Measurements from ENCODE around the gene CDK5R1.

Gene CDK5R1

GRCh38 chr17:32483451-32484019, 3.3 kb upstream of the CDK5R1 start:
- ATAC-seq (replicated peaks) (peak; percentile 46 to 51), DNase-seq (no peak)
- no peak overlapping the region for H3K4me3 Mint-ChIP-seq
- H3K9me3 Mint-ChIP-seq = no peaks in the 10 kb centered on the region
- peaks cover 15 to 29% of the 10 kb centered on the region in 2 donors for H3K4me1 Mint-ChIP-seq
- no peaks in the 10 kb centered on the region for H3K27me3 Mint-ChIP-seq
- peaks cover 19 to 34% of the 10 kb centered on the region in 2 donors for H3K36me3 Mint-ChIP-seq
- H3K27ac Mint-ChIP-seq = no peak overlapping the region

DNA sequence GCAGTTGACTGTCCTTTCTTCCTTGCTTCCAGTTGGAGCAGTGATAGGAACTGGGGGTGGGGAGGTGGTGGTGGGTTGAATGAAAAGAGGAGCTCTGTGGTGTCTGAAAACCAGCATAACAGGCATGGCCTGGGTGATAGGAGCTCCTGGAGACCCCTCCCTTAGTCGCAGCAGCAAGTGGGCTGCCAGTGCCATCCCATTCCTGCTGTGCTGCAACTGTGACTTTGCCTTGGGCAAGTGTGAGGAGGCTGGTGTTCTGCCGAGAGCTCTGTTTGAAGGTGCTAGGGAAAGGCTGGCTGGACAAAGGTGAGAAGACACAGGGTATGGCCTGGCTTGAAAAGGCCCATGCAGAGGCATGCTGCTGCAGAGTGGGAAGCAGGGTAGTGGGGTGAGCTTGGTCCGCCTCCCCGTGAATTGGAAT, 2.7 kb upstream of the CDK5R1 start:
- ATAC-seq (replicated peaks) = no peak
- H3K27me3 Mint-ChIP-seq = no peaks in the 10 kb centered on the region
- DNase-seq = no peak
- H3K4me1 Mint-ChIP-seq = peaks cover 16 to 34% of the 10 kb centered on the region in 2 donors
- H3K9me3 Mint-ChIP-seq = no peaks in the 10 kb centered on the region
- H3K36me3 Mint-ChIP-seq = peaks cover 25 to 36% of the 10 kb centered on the region in 2 donors
- H3K4me3 Mint-ChIP-seq = peak overlapping the region in 1 of 2 donors; percentile 8
- H3K27ac Mint-ChIP-seq = no peak overlapping the region

- H3K36me3 Mint-ChIP-seq = peaks cover 23 to 35% of the 10 kb centered on the region in 2 donors
Observed at GRCh38 chr17:32484628-32485027, 2.2 kb upstream of the CDK5R1 start.

GRCh38 chr17:32485261-32486110, 1.3 kb upstream of the CDK5R1 start:
- Mint-ChIP-seq H3K27ac (peak overlapping the region; percentile 65), H3K4me1 (peaks cover 25 to 48% of the 10 kb centered on the region in 2 donors), H3K4me3 (peak overlapping the region; percentile 75 to 78), H3K9me3 (no peaks in the 10 kb centered on the region), H3K27me3 (no peaks in the 10 kb centered on the region), H3K36me3 (peaks cover 22 to 37% of the 10 kb centered on the region in 2 donors)
- ATAC-seq (replicated peaks) = no peak
- DNase-seq = no peak

More at GRCh38 chr17:32484628-32485027, 2.2 kb upstream of the CDK5R1 start:
- ATAC-seq (replicated peaks) (no peak), DNase-seq (no peak)
- no peaks in the 10 kb centered on the region for H3K27me3 Mint-ChIP-seq
- H3K4me1 Mint-ChIP-seq = peaks cover 22 to 40% of the 10 kb centered on the region in 2 donors
- peak overlapping the region; percentile 56 for H3K27ac Mint-ChIP-seq
- no peak overlapping the region for H3K4me3 Mint-ChIP-seq
- no peaks in the 10 kb centered on the region for H3K9me3 Mint-ChIP-seq

- DNase-seq (peak; percentile 43), ATAC-seq (replicated peaks) (peak; percentile 73 to 82)
- no peaks in the 10 kb centered on the region for H3K9me3 Mint-ChIP-seq
- no peaks in the 10 kb centered on the region for H3K27me3 Mint-ChIP-seq
- H3K4me3 Mint-ChIP-seq = peak overlapping the region; percentile 75 to 78
- H3K36me3 Mint-ChIP-seq = peaks cover 22 to 37% of the 10 kb centered on the region in 2 donors
- peak overlapping the region; percentile 65 for H3K27ac Mint-ChIP-seq
- H3K4me1 Mint-ChIP-seq = peaks cover 28 to 54% of the 10 kb centered on the region in 2 donors
Observed at GRCh38 chr17:32486111-32486700, 587 bp upstream of the CDK5R1 start.

DNA sequence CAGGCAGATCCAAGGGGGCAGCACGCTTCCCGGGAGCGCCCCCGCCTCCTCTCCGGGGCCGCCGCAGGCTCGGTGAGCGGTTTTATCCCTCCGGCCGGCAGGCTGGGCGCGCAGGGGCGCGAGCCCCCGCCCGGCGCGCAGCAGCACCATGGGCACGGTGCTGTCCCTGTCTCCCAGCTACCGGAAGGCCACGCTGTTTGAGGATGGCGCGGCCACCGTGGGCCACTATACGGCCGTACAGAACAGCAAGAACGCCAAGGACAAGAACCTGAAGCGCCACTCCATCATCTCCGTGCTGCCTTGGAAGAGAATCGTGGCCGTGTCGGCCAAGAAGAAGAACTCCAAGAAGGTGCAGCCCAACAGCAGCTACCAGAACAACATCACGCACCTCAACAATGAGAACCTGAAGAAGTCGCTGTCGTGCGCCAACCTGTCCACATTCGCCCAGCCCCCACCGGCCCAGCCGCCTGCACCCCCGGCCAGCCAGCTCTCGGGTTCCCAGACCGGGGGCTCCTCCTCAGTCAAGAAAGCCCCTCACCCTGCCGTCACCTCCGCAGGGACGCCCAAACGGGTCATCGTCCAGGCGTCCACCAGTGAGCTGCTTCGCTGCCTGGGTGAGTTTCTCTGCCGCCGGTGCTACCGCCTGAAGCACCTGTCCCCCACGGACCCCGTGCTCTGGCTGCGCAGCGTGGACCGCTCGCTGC, 832 bp downstream of the CDK5R1 start:
- H3K27me3 Mint-ChIP-seq = no peaks in the 10 kb centered on the region
- H3K4me3 Mint-ChIP-seq = peak overlapping the region; percentile 87 to 88
- peaks cover 38 to 63% of the 10 kb centered on the region in 2 donors for H3K4me1 Mint-ChIP-seq
- no peak for DNase-seq
- peak overlapping the region; percentile 93 for H3K27ac Mint-ChIP-seq
- no peaks in the 10 kb centered on the region for H3K9me3 Mint-ChIP-seq
- ATAC-seq (replicated peaks) = peak; percentile 39 to 44
- H3K36me3 Mint-ChIP-seq = peaks cover 20 to 36% of the 10 kb centered on the region in 2 donors

GRCh38 chr17:32488177-32488542, 1.4 kb downstream of the CDK5R1 start:
- ATAC-seq (replicated peaks) = no peak
- H3K4me1 Mint-ChIP-seq = peaks cover 43 to 68% of the 10 kb centered on the region in 2 donors
- H3K4me3 Mint-ChIP-seq = peak overlapping the region; percentile 87 to 88
- no peaks in the 10 kb centered on the region for H3K9me3 Mint-ChIP-seq
- H3K27ac Mint-ChIP-seq = peak overlapping the region; percentile 93
- peaks cover 22 to 36% of the 10 kb centered on the region in 2 donors for H3K36me3 Mint-ChIP-seq
- DNase-seq = no peak
- no peaks in the 10 kb centered on the region for H3K27me3 Mint-ChIP-seq

GRCh38 chr17:32488604-32489180, 1.9 kb downstream of the CDK5R1 start:
- peaks cover 22 to 32% of the 10 kb centered on the region in 2 donors for H3K36me3 Mint-ChIP-seq

GRCh38 chr17:32489320-32490100, 2.7 kb downstream of the CDK5R1 start:
- ATAC-seq (replicated peaks) = no peak

More at GRCh38 chr17:32488604-32489180, 1.9 kb downstream of the CDK5R1 start:
- Mint-ChIP-seq H3K27me3 (no peaks in the 10 kb centered on the region), H3K27ac (no peak overlapping the region), H3K9me3 (no peaks in the 10 kb centered on the region), H3K4me1 (peaks cover 46 to 68% of the 10 kb centered on the region in 2 donors), H3K4me3 (peak overlapping the region; percentile 34 to 88)
- DNase-seq = no peak
- no peak for ATAC-seq (replicated peaks)

DNA sequence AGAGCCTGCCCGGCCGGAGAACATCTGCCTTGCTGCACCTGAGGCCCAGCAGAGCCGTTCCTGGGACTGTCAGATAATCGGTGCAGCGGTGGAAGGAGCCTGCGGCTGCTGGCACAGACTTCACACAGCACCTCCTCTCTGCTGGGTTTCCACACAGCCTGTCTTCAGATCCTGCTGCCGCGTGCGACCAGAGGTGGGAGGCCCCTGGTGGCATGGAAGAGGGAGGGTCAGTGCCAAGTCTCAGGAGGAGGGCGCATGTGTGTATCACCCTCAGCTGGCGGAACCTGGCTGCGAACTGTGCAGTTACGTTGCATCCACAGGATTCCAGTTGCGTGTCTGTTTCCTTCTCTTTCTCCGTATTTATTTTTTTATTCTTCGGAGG, 3.3 kb downstream of the CDK5R1 start:
- Mint-ChIP-seq H3K4me3 (peak overlapping the region in 1 of 2 donors; percentile 34), H3K4me1 (peaks cover 46 to 74% of the 10 kb centered on the region in 2 donors)

More at GRCh38 chr17:32489320-32490100, 2.7 kb downstream of the CDK5R1 start:
- no peak for DNase-seq
- H3K9me3 Mint-ChIP-seq = no peaks in the 10 kb centered on the region
- H3K4me3 Mint-ChIP-seq = peak overlapping the region; percentile 34 to 88
- peaks cover 46 to 71% of the 10 kb centered on the region in 2 donors for H3K4me1 Mint-ChIP-seq
- H3K36me3 Mint-ChIP-seq = peaks cover 22 to 29% of the 10 kb centered on the region in 2 donors
- peak overlapping the region; percentile 71 for H3K27ac Mint-ChIP-seq
- H3K27me3 Mint-ChIP-seq = no peaks in the 10 kb centered on the region

DNA sequence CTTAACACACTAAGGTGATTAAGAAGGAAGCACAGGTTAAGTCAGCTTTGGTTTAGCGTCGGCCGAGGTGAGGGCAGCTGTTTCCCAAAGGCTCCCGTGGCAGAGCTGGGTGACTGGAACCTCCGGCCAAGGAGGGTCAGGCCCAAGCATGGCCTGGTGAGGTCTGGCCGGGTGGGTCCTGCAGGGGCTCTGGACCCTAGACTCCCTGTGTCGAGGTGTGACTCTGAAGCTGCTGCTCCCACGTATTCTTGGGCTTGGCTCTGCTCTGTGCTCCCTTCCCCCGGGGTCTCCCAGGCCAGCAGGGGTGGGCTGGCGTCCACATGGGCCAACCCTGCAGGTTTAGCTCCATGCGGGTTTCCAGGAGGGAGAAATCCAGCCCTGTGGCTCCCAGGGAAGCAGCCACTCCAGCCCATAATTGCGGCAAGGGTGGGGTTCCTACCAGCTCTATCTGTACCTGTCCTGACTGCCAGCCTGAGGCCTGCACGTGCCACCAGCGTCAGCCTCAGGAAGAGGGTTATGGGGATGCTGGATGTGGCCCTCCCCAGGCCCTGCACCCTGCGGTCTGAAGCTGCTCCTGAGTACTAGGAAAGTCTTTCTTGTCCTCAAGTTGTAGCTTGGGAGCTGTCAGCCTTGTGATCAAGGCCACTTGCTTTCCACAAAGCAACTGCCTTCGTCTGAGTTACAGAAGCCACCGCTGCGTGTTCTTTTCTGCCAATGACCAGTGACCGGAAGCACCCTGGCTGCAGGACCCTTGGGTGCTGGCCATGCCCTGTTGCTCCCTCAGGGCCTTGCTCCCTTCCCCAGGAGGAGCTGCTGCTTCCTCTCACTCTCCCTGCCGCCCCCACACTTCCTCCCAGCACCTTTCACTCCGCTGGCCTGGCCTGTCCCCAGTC, 4.8 kb downstream of the CDK5R1 start:
- ATAC-seq (replicated peaks) (peak; percentile 17 to 18), DNase-seq (no peak)
- no peaks in the 10 kb centered on the region for H3K9me3 Mint-ChIP-seq
- H3K36me3 Mint-ChIP-seq = peaks cover 22 to 29% of the 10 kb centered on the region in 2 donors
- peaks cover 47 to 87% of the 10 kb centered on the region in 2 donors for H3K4me1 Mint-ChIP-seq
- no peak overlapping the region for H3K27ac Mint-ChIP-seq
- peak overlapping the region; percentile 11 to 61 for H3K4me3 Mint-ChIP-seq
- H3K27me3 Mint-ChIP-seq = no peaks in the 10 kb centered on the region

More for the DNA sequence above, 3.3 kb downstream of the CDK5R1 start:
- Mint-ChIP-seq H3K9me3 (no peaks in the 10 kb centered on the region), H3K36me3 (peaks cover 22 to 29% of the 10 kb centered on the region in 2 donors), H3K27me3 (no peaks in the 10 kb centered on the region), H3K27ac (no peak overlapping the region)
- no peak for ATAC-seq (replicated peaks)
- no peak for DNase-seq

- ATAC-seq (replicated peaks) = no peak
- Mint-ChIP-seq H3K4me3 (peak overlapping the region; percentile 11 to 61), H3K4me1 (peaks cover 51 to 90% of the 10 kb centered on the region in 2 donors)
Observed at GRCh38 chr17:32492264-32492589, 5.4 kb downstream of the CDK5R1 start.

More at GRCh38 chr17:32492264-32492589, 5.4 kb downstream of the CDK5R1 start:
- Mint-ChIP-seq H3K27me3 (no peaks in the 10 kb centered on the region), H3K27ac (no peak overlapping the region), H3K9me3 (no peaks in the 10 kb centered on the region), H3K36me3 (peaks cover 22 to 29% of the 10 kb centered on the region in 2 donors)
- no peak for DNase-seq

All from stimulated activated naive B cell treated with anti-CD40 and anti-IgM and Interleukin-4, amounts not matched to agents 10 μg/mL and 1 μg/mL and 100 μg/mL, for 72 hours (primary cell).